Uterus (tissue), 2 donors: ENCODE data around the gene PSD.
"Not testable (repeated sequence)": the region's sequence is repeated elsewhere in the genome, so short reads cannot be mapped to it uniquely, and the experiment has no call there.

Source experiments
- CTCF ChIP-seq, 4 experiments: fragments of 200-600 bp in 2 of 4; fragments of 450-650 bp in 2 of 4; sonication (generic) in 2 of 4; IDR thresholded peaks; one replicate each; pipeline ENCODE4 v1.5.1; 2016 to 2019; ENCODE audit warnings: antibody characterized with exemption in 4 of 4, mild to moderate bottlenecking in 2 of 4, moderate library complexity in 1 of 4
- POLR2A ChIP-seq, 2 donors: fragments of 450-650 bp; IDR thresholded peaks; one replicate each; pipeline ENCODE4 v1.6.1; 2016; ENCODE audit warnings: antibody characterized with exemption in 2 of 2, mild to moderate bottlenecking in 1 of 2, moderate library complexity in 1 of 2

GRCh38 chr10:102454662-102455487 is 36.3 kb upstream of the PSD start:
- TF ChIP-seq POLR2A, CTCF (IDR thresholded peaks at IDR 0.05): not testable (repeated sequence)
